ENCODE measurements around the gene GALNT11.

Gene GALNT11

GRCh38 chr7:152115021-152115718, 89.7 kb downstream of the GALNT11 start:
- Histone ChIP-seq H3K4me3 (ENCODE audit: low read depth, low read length) (no peak overlapping the region), H3K36me3 (replicated peaks) (peaks cover 26% of the 10 kb centered on the region), H3K27me3 (replicated peaks) (no peaks in the 10 kb centered on the region), H3K27ac (no peak overlapping the region)
- DNase-seq = no peak
- in situ Hi-C loops (cut with HindIII; ENCODE audit: low pct_ligation_motif_present, low sequenced_read_pairs) = no loop called here
- TF ChIP-seq CTCF (IDR thresholded peaks at IDR 0.05; ENCODE audit: low read depth, low read length, missing control alignments) = no peak

GRCh38 chr7:152117356-152117755, 91.9 kb downstream of the GALNT11 start:
- Histone ChIP-seq H3K27ac (no peak overlapping the region), H3K36me3 (replicated peaks) (peaks cover 45% of the 10 kb centered on the region), H3K27me3 (replicated peaks) (no peaks in the 10 kb centered on the region), H3K4me3 (ENCODE audit: low read depth, low read length) (no peak overlapping the region)
- no peak for DNase-seq
- TF ChIP-seq CTCF (IDR thresholded peaks at IDR 0.05; ENCODE audit: low read depth, low read length, missing control alignments) = no peak
- in situ Hi-C loops (cut with HindIII; ENCODE audit: low pct_ligation_motif_present, low sequenced_read_pairs) = no loop called here

- TF ChIP-seq CTCF (IDR thresholded peaks at IDR 0.05; ENCODE audit: low read depth, low read length, missing control alignments) = no peak
- no peaks in the 10 kb centered on the region for H3K27me3 ChIP-seq (replicated peaks)
- DNase-seq = peak; percentile 34
- in situ Hi-C loops (cut with HindIII; ENCODE audit: low pct_ligation_motif_present, low sequenced_read_pairs) = no loop called here
- no peak overlapping the region for H3K4me3 ChIP-seq (ENCODE audit: low read depth, low read length)
- peaks cover 54% of the 10 kb centered on the region for H3K36me3 ChIP-seq (replicated peaks)
- peak overlapping the region; percentile 15 for H3K27ac ChIP-seq
Observed at GRCh38 chr7:152120210-152120609, 94.7 kb downstream of the GALNT11 start.

- in situ Hi-C loops (cut with HindIII; ENCODE audit: low pct_ligation_motif_present, low sequenced_read_pairs) = no loop called here
- Histone ChIP-seq H3K4me3 (ENCODE audit: low read depth, low read length) (no peak overlapping the region), H3K27me3 (replicated peaks) (no peaks in the 10 kb centered on the region), H3K27ac (no peak overlapping the region), H3K36me3 (replicated peaks) (peaks cover 54% of the 10 kb centered on the region)
- DNase-seq = no peak
- no peak for TF ChIP-seq CTCF (IDR thresholded peaks at IDR 0.05; ENCODE audit: low read depth, low read length, missing control alignments)
Observed at GRCh38 chr7:152120776-152121175, 95.3 kb downstream of the GALNT11 start.

- H3K27ac ChIP-seq = no peak overlapping the region
- in situ Hi-C loops (cut with HindIII; ENCODE audit: low pct_ligation_motif_present, low sequenced_read_pairs) = no loop called here
- no peaks in the 10 kb centered on the region for H3K27me3 ChIP-seq (replicated peaks)
- TF ChIP-seq CTCF (IDR thresholded peaks at IDR 0.05; ENCODE audit: low read depth, low read length, missing control alignments) = no peak
- peaks cover 54% of the 10 kb centered on the region for H3K36me3 ChIP-seq (replicated peaks)
- DNase-seq = no peak
- no peak overlapping the region for H3K4me3 ChIP-seq (ENCODE audit: low read depth, low read length)
Observed at GRCh38 chr7:152121432-152121831, 96.0 kb downstream of the GALNT11 start.

GRCh38 chr7:152122540-152122939, 97.1 kb downstream of the GALNT11 start:
- TF ChIP-seq CTCF (IDR thresholded peaks at IDR 0.05; ENCODE audit: low read depth, low read length, missing control alignments) = no peak
- peaks cover 50% of the 10 kb centered on the region for H3K36me3 ChIP-seq (replicated peaks)
- in situ Hi-C loops (cut with HindIII; ENCODE audit: low pct_ligation_motif_present, low sequenced_read_pairs) = no loop called here

More at GRCh38 chr7:152122540-152122939, 97.1 kb downstream of the GALNT11 start:
- no peak overlapping the region for H3K27ac ChIP-seq
- no peak overlapping the region for H3K4me3 ChIP-seq (ENCODE audit: low read depth, low read length)
- no peak for DNase-seq
- H3K27me3 ChIP-seq (replicated peaks) = no peaks in the 10 kb centered on the region
